Neutrophil (primary cell): Measurements from ENCODE around the gene UXT.

Experiments used
- H3K27ac ChIP-seq: fragments of 200-600 bp; sonication (generic); 2 replicates; pipeline ENCODE4 v1.5.1; 2016; ENCODE audit warnings: mild to moderate bottlenecking, moderate library complexity
- H3K27me3 ChIP-seq: fragments of 200-600 bp; sonication (generic); 2 replicates; pipeline ENCODE4 v1.6.0; 2016; ENCODE audit warnings: mild to moderate bottlenecking
- H3K36me3 ChIP-seq: fragments of 200-600 bp; sonication (generic); 2 replicates; pipeline ENCODE4 v1.5.1; 2017
- H3K4me1 ChIP-seq, 2 experiments: fragments of 200-600 bp in 1 of 2; sonication (generic) in 1 of 2; 1 replicate in 1 of 2; 2 replicates in 1 of 2; pipeline versions ENCODE4 v1.5.1 to v1.6.1; 2013 to 2016; ENCODE audit warnings: low read depth in 1 of 2, low read length in 1 of 2, mild to moderate bottlenecking in 1 of 2, moderate library complexity in 1 of 2; ENCODE audit not compliant: control insufficient read depth in 1 of 2, insufficient read depth in 1 of 2
- H3K4me3 ChIP-seq, 2 experiments: fragments of 200-600 bp in 1 of 2; sonication (generic) in 1 of 2; 1 replicate in 1 of 2; 2 replicates in 1 of 2; pipeline ENCODE4 v1.5.1; 2013 to 2016; ENCODE audit warnings: low read depth in 1 of 2, low read length in 1 of 2, mild to moderate bottlenecking in 1 of 2, moderate library complexity in 1 of 2
- H3K9me3 ChIP-seq: fragments of 200-600 bp; sonication (generic); 2 replicates; pipeline ENCODE4 v1.5.1; 2016
- TF ChIP-seq, protein P1 (sequence below): fragments of 200-600 bp; sonication (generic); IDR thresholded peaks from 2 replicates; pipeline ENCODE4 v1.5.1; 2016; ENCODE audit warnings: antibody characterized with exemption

UXT gene

DNA sequence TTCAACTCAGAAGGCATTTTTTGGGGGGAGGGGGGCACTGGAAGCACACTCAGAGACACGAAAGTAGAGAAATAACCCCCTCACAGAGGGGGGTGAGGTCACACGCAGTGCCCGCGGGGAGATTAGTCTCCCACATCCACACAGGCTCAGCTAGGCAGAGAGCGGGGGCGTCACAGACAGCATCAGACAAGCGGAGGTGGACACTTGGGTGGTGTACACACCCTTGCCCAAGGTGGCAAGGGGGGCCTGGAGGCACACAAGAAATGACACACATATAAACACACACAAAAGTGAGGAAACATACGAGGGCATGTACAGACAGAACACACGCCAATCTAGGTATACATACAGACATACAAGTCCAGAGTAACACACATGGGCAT lies 38.7 kb downstream of the UXT start:
- H3K27me3 ChIP-seq, result peaks cover 24% of the 10 kb centered on the region
- TF ChIP-seq, protein P1, sequence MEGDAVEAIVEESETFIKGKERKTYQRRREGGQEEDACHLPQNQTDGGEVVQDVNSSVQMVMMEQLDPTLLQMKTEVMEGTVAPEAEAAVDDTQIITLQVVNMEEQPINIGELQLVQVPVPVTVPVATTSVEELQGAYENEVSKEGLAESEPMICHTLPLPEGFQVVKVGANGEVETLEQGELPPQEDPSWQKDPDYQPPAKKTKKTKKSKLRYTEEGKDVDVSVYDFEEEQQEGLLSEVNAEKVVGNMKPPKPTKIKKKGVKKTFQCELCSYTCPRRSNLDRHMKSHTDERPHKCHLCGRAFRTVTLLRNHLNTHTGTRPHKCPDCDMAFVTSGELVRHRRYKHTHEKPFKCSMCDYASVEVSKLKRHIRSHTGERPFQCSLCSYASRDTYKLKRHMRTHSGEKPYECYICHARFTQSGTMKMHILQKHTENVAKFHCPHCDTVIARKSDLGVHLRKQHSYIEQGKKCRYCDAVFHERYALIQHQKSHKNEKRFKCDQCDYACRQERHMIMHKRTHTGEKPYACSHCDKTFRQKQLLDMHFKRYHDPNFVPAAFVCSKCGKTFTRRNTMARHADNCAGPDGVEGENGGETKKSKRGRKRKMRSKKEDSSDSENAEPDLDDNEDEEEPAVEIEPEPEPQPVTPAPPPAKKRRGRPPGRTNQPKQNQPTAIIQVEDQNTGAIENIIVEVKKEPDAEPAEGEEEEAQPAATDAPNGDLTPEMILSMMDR, result no peak
- H3K4me1 ChIP-seq, result peaks cover 21 to 23% of the 10 kb centered on the region in 2 experiments
- no peaks in the 10 kb centered on the region for H3K9me3 ChIP-seq
- peaks cover 26% of the 10 kb centered on the region for H3K36me3 ChIP-seq
- no peak overlapping the region for H3K4me3 ChIP-seq
- no peak overlapping the region for H3K27ac ChIP-seq

DNA sequence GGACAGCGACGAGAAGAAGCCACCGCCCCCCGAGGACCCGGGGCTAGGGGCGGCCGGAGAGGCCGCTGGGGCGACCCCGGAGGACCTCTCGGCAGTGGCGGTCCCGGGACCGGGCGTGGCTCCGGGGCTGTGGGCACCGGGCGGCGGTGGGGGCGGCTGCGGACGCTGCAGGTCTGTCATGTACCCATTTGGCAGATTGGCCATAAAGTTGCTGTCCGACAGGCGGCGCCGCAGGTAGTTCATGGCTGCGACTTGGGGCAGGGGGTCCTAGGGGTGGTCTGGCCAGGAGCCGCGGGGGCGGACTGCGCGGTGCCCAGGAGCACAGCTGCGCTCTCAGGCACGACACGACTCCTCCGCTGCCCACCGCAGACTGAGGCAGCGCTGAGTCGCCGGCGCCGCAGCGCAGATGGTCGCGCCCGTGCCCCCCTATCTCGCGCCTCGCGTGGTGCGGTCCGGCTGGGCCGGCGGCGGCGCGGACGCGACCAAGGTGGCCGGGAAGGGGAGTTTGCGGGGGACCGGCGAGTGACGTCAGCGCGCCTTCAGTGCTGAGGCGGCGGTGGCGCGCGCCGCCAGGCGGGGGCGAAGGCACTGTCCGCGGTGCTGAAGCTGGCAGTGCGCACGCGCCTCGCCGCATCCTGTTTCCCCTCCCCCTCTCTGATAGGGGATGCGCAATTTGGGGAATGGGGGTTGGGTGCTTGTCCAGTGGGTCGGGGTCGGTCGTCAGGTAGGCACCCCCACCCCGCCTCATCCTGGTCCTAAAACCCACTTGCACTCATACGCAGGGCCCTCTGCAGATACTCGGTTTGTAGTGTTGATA lies 39.3 kb downstream of the UXT start, which contains the start of gene SYN1:
Gene SYN1, minus strand, starts transcription at position 372 of the 817 bp plus-strand sequence. Its CDS starts 129 bp downstream, at position 243.
- TF ChIP-seq, protein P1, result peak; percentile 66
- H3K27ac ChIP-seq, result no peak within 1 kb of the TSS
- no peaks in the 10 kb centered on the region for H3K9me3 ChIP-seq
- peaks cover 24% of the 10 kb centered on the region for H3K27me3 ChIP-seq
- H3K36me3 ChIP-seq, result peaks cover 20% of the 10 kb centered on the region
- peaks cover 21 to 22% of the 10 kb centered on the region in 2 experiments for H3K4me1 ChIP-seq
- peak within 1 kb of the TSS; percentile 42 to 54 for H3K4me3 ChIP-seq

DNA sequence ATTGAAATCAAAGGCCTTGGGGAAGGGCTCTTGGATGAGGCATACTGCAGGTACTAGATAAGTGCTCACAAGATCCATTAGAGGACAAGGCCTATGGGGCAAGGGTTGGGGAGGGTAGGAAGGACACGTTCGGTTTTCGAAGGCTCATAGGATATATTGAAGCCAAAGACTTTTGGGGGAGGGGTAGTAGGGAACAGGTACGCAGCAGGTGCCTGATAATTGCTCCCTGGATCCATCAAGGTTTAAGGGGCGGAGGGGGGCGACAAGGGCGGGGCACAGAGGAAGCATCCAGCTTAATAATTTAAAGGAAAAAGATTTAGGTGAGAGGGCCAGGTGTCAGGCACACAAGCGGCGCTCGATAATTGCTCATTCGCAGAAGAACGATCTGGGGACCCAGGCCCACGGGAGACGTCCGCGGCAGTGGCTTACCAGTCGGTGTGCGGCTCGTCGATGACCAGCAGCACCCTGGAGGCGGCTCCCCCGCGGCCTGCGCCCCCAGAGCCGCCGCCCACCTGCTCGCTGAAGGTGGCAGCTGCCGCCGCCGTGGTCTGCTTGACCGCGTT lies 40.0 kb downstream of the UXT start:
- no peak overlapping the region for H3K27ac ChIP-seq
- peaks cover 14% of the 10 kb centered on the region for H3K36me3 ChIP-seq
- H3K4me1 ChIP-seq, result peaks cover 16 to 19% of the 10 kb centered on the region in 2 experiments
- peaks cover 24% of the 10 kb centered on the region for H3K27me3 ChIP-seq
- H3K4me3 ChIP-seq, result peak overlapping the region in 1 of 2 experiments; percentile 54
- no peaks in the 10 kb centered on the region for H3K9me3 ChIP-seq
- TF ChIP-seq, protein P1, result no peak

DNA sequence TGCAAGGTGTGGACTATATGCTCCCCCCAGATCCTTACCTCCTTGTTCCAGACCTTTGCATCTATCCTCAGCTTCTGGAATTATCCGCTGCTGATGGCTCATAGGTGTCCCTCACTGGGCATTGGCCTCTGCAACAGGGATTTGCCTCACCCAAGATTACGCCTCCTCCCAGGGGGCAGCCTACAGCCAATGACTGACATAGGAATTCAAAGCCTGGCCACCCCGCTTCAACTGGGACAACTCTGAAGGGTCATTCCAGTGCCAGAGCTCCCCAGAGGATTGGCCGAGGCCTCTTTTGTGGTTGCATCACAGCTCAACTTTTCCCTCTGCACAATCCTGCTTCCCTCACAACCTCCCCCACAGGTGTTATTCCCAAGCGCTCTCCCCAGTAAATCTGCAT lies 44.4 kb downstream of the UXT start:
- no peak overlapping the region for H3K4me3 ChIP-seq
- H3K36me3 ChIP-seq, result no peaks in the 10 kb centered on the region
- TF ChIP-seq, protein P1, result no peak
- H3K9me3 ChIP-seq, result no peaks in the 10 kb centered on the region
- H3K27ac ChIP-seq, result no peak overlapping the region
- H3K27me3 ChIP-seq, result peaks cover 24% of the 10 kb centered on the region
- peaks cover 9 to 14% of the 10 kb centered on the region in 2 experiments for H3K4me1 ChIP-seq

DNA sequence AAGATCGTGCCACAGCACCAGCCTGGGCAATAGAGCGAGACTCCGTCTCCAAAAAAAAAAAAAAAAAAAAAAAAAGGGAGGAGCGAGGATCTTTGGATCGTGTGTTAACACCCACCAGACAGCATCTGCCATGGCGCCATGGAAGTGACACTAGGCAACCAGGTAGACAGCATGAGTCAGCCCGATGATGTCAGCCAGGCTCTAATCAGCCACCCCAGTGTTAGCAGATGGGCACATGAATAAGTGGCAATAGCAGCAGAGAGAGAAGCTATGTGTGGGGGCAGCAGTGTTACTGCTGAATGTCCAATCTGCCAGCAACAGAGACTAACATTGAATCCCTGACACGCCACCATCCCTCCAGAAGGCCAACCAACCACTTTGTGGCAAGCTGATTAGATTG lies 45.9 kb downstream of the UXT start:
- Histone ChIP-seq H3K9me3 (no peaks in the 10 kb centered on the region), H3K27me3 (peaks cover 8% of the 10 kb centered on the region), H3K27ac (no peak overlapping the region), H3K4me1 (peaks cover 19 to 28% of the 10 kb centered on the region in 2 experiments), H3K36me3 (no peaks in the 10 kb centered on the region), H3K4me3 (no peak overlapping the region)
- TF ChIP-seq, protein P1, result no peak
